Measurements from ENCODE around the gene SENP1.

The SENP1 gene

GRCh38 chr12:48106681-48107613 is 1.1 kb upstream of the SENP1 start:
- TF ChIP-seq CTCF (IDR thresholded peaks at IDR 0.05; ENCODE audit: insufficient read depth, low read length, poor library complexity, severe bottlenecking) (no peak), EZH2phosphoT487 (conservative IDR thresholded peaks at IDR 0.05; ENCODE audit: low read length) (no peak)
- Histone ChIP-seq H3K9me3 (ENCODE audit: insufficient read depth, low read length) (no peaks in the 10 kb centered on the region), H3K36me3 (ENCODE audit: low read length) (no peaks in the 10 kb centered on the region), H3K9me2 (replicated peaks; ENCODE audit: insufficient read depth, low read length) (no peaks in the 10 kb centered on the region), H3F3A (ENCODE audit: insufficient read depth) (peaks cover 12% of the 10 kb centered on the region; the same call in 1 of the 2 replicates), H4K20me1 (ENCODE audit: low read depth, low read length) (no peaks in the 10 kb centered on the region), H3K79me2 (ENCODE audit: insufficient read depth, low read length) (peaks cover 36% of the 10 kb centered on the region), H3K9ac (ENCODE audit: low read length) (peak overlapping the region; percentile 94), H2AFZ (ENCODE audit: low read depth, low read length, severe bottlenecking) (peak overlapping the region; percentile 67), H3K27me3 (ENCODE audit: low read length) (no peaks in the 10 kb centered on the region), H3K4me2 (ENCODE audit: low read depth, low read length, poor library complexity, severe bottlenecking) (peak overlapping the region; percentile 86), H3K27ac (ENCODE audit: low read depth, low read length) (peak overlapping the region; percentile 92), H3K4me3 (ENCODE audit: insufficient read depth, low read length, poor library complexity, severe bottlenecking) (peak overlapping the region; percentile 82)

- Histone ChIP-seq H3K9ac (ENCODE audit: low read length) (peak overlapping the region; percentile 94), H3K36me3 (ENCODE audit: low read length) (no peaks in the 10 kb centered on the region), H2AFZ (ENCODE audit: low read depth, low read length, severe bottlenecking) (peak overlapping the region; percentile 67), H3K4me3 (ENCODE audit: insufficient read depth, low read length, poor library complexity, severe bottlenecking) (peak overlapping the region; percentile 82), H4K20me1 (ENCODE audit: low read depth, low read length) (no peaks in the 10 kb centered on the region), H3K4me2 (ENCODE audit: low read depth, low read length, poor library complexity, severe bottlenecking) (peak overlapping the region; percentile 86), H3K27ac (ENCODE audit: low read depth, low read length) (peak overlapping the region; percentile 92), H3K9me2 (replicated peaks; ENCODE audit: insufficient read depth, low read length) (no peaks in the 10 kb centered on the region), H3K9me3 (ENCODE audit: insufficient read depth, low read length) (no peaks in the 10 kb centered on the region), H3K27me3 (ENCODE audit: low read length) (no peaks in the 10 kb centered on the region), H3F3A (ENCODE audit: insufficient read depth) (peaks cover 16% of the 10 kb centered on the region), H3K79me2 (ENCODE audit: insufficient read depth, low read length) (peaks cover 51% of the 10 kb centered on the region)
- TF ChIP-seq EZH2phosphoT487 (conservative IDR thresholded peaks at IDR 0.05; ENCODE audit: low read length) = no peak
- no peak for TF ChIP-seq CTCF (IDR thresholded peaks at IDR 0.05; ENCODE audit: insufficient read depth, low read length, poor library complexity, severe bottlenecking)
Measured at GRCh38 chr12:48105321-48105866, 485 bp downstream of the SENP1 start.

- Histone ChIP-seq H3K4me2 (ENCODE audit: low read depth, low read length, poor library complexity, severe bottlenecking) (peak overlapping the region; percentile 86), H3F3A (ENCODE audit: insufficient read depth) (peaks cover 21% of the 10 kb centered on the region), H3K27me3 (ENCODE audit: low read length) (no peaks in the 10 kb centered on the region), H3K9me3 (ENCODE audit: insufficient read depth, low read length) (no peaks in the 10 kb centered on the region), H3K9me2 (replicated peaks; ENCODE audit: insufficient read depth, low read length) (no peaks in the 10 kb centered on the region), H4K20me1 (ENCODE audit: low read depth, low read length) (no peaks in the 10 kb centered on the region), H3K79me2 (ENCODE audit: insufficient read depth, low read length) (peaks cover 60% of the 10 kb centered on the region), H3K4me3 (ENCODE audit: insufficient read depth, low read length, poor library complexity, severe bottlenecking) (peak overlapping the region; percentile 82), H2AFZ (ENCODE audit: low read depth, low read length, severe bottlenecking) (no peak overlapping the region), H3K36me3 (ENCODE audit: low read length) (no peaks in the 10 kb centered on the region), H3K9ac (ENCODE audit: low read length) (peak overlapping the region; percentile 94), H3K27ac (ENCODE audit: low read depth, low read length) (peak overlapping the region; percentile 92)
- TF ChIP-seq CTCF (IDR thresholded peaks at IDR 0.05; ENCODE audit: insufficient read depth, low read length, poor library complexity, severe bottlenecking) (no peak), EZH2phosphoT487 (conservative IDR thresholded peaks at IDR 0.05; ENCODE audit: low read length) (no peak)
Measured at GRCh38 chr12:48104531-48104930, 1.3 kb downstream of the SENP1 start.

All from SU-DHL-6 (cell line).